OCI-LY3 (cell line): ENCODE data around the gene DYNLT1.

ENCODE experiments used
- EZH2phosphoT487 ChIP-seq: fragments of 200-600 bp; shearing (Covaris generic); IDR thresholded peaks from 2 replicates; pipeline ENCODE4 v1.6.1; 2018; ENCODE audit warnings: antibody characterized with exemption, mixed run types, low read depth
- TF ChIP-seq, protein P1 (sequence below): fragments of 200-600, 300-600 bp; sonication (generic); IDR thresholded peaks from 2 replicates; pipeline ENCODE4 v1.5.1; 2014; ENCODE audit warnings: antibody characterized with exemption, low read length, low read depth

DNA sequence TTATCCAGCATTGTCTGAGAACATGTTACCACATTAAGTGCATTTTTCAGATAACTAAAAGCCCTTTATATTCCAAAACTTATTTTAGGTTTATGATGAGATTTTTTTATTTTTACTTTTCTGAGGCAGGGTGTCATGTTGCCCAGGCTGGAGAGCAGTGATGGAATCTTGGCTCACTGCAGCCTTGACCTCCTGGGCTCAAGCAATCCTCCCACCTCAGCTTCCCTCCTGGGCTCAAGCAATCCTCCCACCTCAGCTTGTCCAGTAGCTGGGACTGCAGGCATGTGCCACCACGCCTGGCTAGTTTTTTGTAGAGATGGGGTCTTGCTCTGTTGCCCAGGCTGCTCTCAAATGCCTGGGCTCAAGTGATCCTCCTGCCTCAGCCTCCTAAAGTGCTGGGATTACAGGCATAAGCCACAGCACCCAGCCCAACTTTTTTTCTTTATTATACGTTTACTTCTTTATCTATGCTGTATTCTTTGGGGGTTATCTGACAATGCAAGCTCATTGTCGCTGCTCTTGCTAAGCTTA is 6.2 kb downstream of the DYNLT1 start:
- TF ChIP-seq, protein P1, sequence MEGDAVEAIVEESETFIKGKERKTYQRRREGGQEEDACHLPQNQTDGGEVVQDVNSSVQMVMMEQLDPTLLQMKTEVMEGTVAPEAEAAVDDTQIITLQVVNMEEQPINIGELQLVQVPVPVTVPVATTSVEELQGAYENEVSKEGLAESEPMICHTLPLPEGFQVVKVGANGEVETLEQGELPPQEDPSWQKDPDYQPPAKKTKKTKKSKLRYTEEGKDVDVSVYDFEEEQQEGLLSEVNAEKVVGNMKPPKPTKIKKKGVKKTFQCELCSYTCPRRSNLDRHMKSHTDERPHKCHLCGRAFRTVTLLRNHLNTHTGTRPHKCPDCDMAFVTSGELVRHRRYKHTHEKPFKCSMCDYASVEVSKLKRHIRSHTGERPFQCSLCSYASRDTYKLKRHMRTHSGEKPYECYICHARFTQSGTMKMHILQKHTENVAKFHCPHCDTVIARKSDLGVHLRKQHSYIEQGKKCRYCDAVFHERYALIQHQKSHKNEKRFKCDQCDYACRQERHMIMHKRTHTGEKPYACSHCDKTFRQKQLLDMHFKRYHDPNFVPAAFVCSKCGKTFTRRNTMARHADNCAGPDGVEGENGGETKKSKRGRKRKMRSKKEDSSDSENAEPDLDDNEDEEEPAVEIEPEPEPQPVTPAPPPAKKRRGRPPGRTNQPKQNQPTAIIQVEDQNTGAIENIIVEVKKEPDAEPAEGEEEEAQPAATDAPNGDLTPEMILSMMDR, result no peak
- TF ChIP-seq EZH2phosphoT487, result no peak
